Effector CD4-positive, alpha-beta T cell (primary cell): Measurements from ENCODE around the gene LRPPRC.

Source experiments
- DNase-seq: peaks from one replicate; pipeline ENCODE4 v3.0.0-alpha.2; 2020

Gene LRPPRC

DNA sequence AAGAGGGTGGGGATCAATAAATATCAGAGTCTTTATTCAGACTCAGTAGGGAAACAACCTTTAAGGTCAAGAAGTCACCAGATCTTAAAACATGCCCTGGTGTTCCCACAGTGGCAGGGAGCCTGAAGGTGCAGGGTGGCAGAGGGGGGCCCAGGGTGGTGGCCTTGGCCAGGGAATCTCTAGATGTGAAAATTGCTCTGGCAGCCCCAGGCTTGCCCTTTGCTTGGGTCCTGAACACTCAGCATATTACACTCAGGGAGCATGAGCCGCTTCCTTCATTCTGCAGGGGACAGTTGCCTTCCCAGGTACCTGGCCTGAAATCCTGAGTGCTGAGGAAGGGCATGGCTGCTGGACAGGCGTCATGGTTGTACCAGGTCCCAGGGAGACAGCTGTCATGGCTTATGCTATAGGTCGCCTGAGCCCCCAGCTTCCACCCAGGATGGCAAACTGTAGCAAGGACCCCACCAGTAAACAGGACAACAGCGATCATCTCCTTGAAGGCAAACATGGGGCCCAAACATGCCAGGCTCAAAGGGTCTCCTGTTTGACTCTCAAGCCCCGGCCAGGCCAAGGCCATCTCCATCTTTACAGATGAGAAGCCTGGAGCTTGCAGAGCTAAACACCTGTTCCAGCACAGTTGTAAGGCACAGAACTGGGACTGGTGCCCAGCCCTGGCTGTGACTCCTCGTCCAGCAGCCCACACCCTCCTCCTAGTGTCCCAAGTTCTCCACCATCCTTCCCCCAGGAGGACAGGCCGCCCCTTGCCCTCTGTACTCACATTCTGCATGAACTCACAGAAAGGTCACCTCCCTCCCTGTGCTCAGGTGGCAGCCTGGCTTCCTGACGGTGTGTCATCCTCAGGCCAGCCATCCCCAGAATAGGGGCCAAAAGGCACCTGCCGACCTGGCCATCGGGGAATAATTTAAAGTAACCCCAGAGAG lies 142.4 kb downstream of the LRPPRC start:
- DNase-seq, result no peak

DNA sequence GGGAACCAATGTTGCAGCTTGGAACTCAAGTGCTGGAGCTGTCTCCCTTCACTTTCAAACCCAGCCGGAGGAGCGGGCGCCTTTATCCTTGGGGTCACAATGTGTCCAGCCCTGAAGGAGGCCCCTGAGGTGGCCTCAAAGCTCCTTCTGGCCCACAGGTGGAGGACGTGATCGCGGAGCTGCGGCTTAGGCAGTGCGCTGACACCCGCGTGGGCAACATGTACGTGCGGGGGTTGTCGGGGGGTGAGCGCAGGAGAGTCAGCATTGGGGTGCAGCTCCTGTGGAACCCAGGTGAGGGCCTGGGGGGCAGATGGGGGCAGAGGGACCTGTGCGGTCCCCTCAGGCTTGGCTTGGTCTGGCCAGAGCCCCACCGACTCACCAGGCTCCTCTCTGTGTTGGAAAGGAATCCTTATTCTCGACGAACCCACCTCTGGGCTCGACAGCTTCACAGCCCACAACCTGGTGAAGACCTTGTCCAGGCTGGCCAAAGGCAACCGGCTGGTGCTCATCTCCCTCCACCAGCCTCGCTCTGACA lies 143.5 kb downstream of the LRPPRC start:
- DNase-seq, result no peak

DNA sequence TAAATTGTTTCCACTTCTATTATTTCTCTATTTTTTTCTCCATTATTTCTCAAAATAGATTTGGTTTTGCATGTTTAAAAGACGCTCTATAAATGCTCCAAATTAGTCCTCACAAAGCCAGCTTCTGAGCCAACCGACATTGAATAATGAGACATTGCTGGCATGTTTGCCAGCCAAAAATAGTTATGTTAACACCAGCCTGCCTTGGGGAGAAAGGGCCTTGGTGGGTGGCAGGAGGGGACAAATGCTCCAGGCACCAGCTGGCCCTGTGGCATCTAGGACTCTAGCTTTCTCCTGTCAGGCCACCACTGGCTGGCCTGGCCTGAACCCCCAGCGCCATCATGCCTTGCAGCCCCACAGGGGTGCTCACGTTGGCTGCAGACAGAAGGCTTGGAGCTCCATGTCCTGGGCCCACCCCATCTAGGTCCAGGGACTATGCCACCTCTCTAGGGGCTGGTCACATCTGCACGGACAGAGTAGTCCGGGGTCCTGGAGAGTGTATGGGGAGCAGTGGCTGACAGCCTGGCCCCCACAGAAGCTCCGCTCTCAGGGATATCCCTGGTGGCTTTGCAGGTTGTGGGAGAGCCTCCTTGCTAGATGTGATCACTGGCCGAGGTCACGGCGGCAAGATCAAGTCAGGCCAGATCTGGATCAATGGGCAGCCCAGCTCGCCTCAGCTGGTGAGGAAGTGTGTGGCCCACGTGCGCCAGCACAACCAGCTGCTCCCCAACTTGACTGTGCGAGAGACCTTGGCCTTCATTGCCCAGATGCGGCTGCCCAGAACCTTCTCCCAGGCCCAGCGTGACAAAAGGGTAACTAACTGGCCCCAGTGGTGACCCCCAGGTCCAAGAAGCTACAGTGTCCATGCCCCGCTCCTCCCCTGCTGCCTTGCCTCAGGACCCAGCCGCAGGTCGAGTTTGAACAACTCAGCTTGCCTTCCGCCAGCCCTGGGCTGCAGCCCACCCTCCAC lies 144.5 kb downstream of the LRPPRC start:
- DNase-seq, result no peak

DNA sequence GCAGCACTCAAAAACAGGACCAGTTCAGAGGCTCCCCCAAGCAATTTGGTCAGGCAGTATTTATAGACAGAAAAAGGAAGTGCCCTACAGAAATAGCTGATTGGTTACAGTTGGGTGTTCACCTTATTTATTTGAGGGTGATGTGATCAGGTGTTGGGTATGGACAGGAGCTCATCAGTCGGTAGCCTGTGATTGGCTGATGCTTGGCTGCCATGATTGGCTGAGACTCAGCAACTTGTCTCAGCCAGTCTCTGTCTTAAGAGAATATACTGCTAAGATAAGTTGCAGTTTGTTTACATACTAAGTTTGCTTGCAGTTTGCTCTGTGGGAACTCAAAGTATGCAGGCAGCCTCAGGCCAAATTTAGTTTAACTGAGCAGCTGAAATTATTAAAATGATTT lies 147.6 kb downstream of the LRPPRC start:
- DNase-seq, result no peak

DNA sequence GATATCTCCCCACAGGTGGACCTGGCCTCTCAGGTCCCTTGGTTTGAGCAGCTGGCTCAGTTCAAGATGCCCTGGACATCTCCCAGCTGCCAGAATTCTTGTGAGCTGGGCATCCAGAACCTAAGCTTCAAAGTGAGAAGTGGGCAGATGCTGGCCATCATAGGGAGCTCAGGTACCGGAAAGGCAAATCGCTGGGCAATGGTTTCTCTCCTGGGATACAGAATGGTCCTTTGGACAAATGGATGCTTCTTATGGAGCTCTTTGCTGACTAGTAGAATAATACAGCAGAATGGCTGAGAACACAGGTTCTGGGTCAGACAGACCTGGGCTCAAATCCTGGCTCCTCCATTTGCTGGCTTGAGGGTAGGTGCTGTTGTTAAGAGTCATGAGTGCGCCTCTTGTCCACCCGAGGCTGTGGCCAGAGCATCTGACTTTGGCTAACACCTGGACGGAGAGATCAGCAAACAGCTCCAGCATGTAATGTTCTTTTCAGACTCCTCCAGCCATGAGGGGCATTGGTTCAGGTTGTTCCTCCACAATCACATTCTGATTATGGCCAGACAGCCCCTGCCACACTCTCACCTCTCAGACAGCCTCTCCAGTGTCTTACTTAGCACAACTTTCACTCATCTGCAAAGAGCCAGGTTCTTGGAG lies 149.5 kb downstream of the LRPPRC start:
- no peak for DNase-seq

DNA sequence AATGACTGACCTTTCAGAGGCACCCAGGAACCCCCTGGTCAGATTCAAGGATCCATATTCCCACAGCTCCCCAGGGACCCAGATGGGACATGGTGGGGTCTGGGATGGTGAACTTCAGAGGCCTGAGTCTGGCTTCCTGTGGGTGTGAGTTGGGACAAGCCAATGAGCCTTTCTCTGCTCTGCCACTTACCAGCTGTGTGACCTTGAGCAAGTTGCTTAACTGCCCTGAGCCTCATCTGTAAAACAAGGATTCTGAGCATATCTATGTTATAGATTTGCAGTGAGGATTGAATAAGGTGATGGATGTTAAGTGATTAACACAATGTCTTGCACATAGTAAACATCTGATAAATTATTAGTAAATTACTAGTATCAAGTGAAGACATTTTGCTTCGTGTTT lies 150.6 kb downstream of the LRPPRC start:
- DNase-seq, result no peak

DNA sequence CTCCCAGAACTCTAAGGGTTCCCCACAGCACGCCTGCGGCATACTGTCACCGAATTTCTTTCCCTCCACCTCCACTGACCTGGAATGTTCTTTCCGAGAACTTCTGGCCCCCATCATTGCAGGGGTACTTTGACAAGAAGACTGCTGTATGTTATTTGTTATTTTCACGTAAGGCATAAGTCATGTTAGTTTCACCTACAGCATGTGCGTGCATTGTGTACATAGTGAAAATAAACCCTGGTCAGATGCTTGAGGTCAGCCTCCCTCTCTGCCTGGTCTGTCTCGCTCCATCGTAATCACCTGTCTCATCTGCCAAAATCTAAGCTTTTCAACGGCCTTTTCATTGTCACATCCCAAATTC lies 152.9 kb downstream of the LRPPRC start:
- no peak for DNase-seq

DNA sequence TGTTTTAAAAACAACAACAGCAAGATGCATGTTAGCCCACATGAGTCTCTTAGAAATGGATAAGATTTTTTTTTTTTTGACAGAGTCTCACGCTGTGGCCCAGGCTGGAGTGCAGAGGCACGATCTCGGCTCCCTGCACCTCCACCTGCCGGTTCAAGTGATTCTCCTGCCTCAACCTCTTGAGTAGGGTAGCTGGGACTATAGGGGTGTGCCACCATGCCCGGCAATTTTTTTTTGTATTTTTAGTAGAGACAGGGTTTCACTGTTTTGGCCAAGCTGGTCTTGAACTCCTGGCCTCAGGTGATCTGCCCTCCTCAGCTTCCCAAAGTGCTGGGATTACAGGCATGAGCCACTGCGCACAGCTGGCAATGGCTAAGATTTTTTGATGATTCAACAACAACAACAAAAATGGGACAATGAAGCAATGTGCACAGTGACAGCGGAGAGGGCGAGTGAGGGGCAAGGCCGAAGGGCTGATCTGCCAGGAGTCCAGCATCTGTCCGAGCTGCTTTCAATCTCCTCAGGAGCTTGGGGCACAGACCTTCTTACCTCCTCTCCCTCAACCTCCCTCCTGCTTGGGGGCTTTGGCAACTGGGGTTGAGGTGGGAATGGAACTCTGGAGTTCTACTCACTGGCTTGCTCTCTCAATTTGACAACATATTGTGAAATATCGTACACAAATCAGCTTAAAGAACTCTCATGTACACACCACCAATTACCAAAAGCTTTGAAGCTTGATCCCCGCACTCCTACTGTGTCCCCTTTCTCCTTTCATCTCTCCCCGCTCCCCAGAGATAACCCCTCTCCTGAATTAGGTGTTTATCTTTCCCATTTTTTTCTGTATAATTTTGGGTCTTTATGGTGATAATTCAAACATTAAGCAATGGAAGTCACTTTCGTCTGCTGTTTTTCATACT lies 153.6 kb downstream of the LRPPRC start:
- DNase-seq, result no peak

DNA sequence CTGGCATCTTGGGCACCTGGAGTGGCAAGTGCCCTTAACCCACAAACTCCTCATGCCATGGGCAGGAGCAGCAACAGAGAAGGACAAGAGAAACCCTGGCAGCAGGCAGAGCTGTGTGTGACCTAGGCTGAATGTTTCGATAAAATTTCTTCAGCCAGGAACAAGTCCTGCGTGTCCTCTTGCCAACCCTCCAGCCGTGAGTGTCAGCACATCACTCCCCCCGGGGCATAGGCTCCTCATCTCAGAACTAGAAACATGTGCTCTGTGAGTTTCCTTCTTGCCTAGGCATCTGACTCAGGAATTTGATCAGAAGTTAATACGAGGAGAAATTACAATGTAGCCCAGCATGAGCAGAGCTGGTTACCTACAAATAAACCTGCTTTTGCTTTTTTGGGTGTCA lies 154.8 kb downstream of the LRPPRC start:
- DNase-seq, result no peak

DNA sequence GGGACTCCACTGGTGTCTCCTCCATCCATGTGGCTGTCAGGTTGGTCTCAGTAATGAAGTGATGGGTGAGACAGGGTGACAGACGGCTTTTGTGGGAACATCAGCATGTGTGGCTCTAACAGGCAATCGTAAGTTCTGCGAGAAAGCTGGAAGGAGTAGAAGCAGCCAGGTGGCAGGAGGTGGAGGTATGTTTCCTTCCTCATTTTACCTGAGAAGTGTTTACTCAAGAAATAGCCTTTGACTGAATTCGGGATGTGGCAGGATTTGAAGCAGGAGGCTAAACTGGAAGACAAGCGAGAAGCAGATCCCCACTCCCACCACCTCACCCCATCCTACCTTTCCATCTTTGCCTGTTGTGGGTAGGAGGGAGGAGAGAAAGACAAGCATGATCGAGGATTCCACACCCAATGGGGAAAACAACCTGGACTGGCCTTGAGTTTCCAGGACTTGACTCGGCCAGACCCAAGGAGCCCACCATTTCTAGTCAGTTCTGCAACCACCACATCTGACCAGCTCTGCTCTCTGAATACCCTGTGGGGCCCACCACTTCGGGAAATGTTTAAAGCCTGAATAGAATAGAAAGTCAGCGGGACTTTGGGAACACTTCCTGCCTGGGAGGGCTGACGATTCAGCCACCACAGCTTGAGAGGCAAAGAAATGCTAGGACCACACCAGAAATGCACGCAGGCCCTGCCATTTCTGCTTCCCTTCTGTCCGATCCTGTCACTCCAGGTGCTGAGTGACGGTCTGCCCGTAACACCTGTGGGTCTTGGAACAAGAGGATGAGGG lies 155.8 kb downstream of the LRPPRC start:
- DNase-seq, result no peak

DNA sequence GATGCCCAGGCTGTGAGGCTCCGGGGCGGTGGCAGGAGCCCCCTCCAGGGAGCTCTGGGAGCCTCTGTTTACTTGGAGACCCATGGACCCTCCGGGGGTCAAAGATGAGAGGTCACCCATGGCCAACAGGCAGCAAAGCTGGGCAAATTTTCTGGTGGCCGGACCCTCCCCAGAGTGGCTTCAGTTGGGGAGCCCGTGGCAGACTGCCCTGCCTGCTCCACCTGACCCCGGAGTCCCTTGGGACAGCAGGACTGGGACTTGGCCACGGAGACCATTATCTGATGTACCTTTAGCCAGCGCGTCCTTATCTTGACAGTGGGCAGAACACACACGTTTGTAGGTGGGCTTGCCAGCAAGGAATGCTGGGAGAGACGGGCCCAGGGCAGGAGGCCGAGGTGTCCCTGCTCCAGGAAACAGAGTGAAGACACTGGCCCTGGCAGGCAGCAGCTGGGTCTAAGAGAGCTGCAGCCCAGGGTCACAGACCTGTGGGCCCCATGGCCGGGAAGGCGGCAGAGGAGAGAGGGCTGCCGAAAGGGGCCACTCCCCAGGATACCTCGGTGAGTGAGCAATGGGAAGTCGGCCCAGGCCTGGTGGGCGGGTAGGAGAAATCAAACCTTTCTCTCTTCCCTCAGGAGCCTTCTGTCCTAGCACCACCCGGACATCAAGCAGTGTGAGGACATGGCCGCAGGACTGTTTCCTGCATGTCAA lies 157.1 kb downstream of the LRPPRC start, which contains the start of the genes ABCG5 and ABCG8:
Gene ABCG5 (minus strand): TSS at position 280 of the 708 bp plus-strand sequence. CDS start 160 bp downstream, at position 120.
Gene ABCG8 (plus strand): TSS at position 412 of the 708 bp plus-strand sequence. CDS start 83 bp downstream, at position 495.
- no peak for DNase-seq

DNA sequence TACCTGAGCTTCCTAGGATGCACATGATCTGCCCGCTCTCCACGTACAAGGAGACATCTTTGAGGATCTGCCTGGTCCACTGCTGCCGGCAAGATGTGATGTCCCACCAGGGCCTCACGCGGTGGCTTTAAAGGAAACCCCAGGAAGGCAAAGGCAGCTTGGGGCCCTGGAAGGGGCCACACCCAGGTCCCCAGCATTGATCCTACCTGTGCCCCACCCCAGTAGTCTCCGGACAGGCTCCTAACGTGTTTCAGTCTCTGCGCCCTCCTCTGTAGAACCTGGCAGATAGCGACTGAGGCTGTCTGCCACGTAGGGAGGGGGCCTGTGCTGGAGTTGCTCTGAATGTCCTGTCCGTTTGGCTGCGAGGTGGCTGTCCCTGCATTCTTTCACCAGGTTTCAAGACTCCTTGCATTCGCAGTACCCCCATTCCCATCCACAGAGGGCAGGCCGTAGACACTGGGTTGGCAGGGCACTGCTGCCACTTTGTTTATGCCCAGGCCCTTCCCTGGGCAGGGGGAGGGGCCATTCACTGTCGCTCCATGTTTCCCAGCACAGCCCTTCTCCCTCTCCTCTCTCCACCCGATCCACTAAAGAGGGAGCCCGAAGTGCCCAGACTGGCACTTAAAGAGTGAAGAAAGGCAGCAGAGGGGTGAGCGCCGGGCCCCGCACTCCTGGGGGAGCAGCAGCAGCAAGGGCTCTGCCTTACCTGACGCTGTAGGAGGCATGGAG lies 157.8 kb downstream of the LRPPRC start:
- DNase-seq, result no peak

DNA sequence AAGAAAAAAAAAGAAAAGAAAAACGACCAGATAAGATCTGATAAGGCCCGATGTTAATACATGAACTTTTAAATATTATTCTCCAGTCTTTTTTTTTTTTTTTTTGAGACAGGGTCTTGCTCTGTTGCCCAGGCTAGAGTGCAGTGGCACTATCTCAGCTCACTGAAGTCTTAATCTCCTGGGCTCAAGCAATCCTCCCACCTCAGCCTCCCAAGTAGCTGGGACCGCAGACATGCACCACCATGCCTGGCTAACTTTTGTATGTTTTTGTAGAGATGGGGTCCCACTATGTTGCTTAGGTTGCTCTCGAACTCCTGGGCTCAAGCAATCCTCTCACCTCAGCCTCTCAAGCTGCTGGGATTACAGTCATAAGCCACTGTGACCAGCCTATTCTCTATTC lies 158.8 kb downstream of the LRPPRC start:
- no peak for DNase-seq
